DOHH2 (cell line): ENCODE data around the gene RPL28.

Experiments used
- H3F3A ChIP-seq: fragments of 200-600 bp; sonication (generic), shearing (Covaris generic); 2 replicates; pipeline ENCODE4 v1.6.0; 2016; ENCODE audit warnings: antibody characterized with exemption, mild to moderate bottlenecking; ENCODE audit not compliant: control insufficient read depth, insufficient read depth
- H3K27ac ChIP-seq: fragments of 200-600 bp; sonication (generic); 2 replicates; pipeline ENCODE4 v1.5.1; 2014; ENCODE audit warnings: low read depth, mild to moderate bottlenecking, low read length, moderate library complexity
- H3K27me3 ChIP-seq: fragments of 200-600 bp; sonication (generic); 2 replicates; pipeline ENCODE4 v1.6.1; 2014; ENCODE audit warnings: mild to moderate bottlenecking, low read length, mixed read lengths; ENCODE audit not compliant: control insufficient read depth
- H3K36me3 ChIP-seq: fragments of 200-600 bp; sonication (generic); 2 replicates; pipeline ENCODE4 v1.6.1; 2014; ENCODE audit warnings: mild to moderate bottlenecking, low read length, moderate library complexity, mixed read lengths; ENCODE audit not compliant: control insufficient read depth
- H3K4me1 ChIP-seq: fragments of 200-600 bp; sonication (generic); 2 replicates; pipeline ENCODE4 v1.6.1; 2014; ENCODE audit warnings: mild to moderate bottlenecking, low read length, mixed read lengths; ENCODE audit not compliant: control insufficient read depth
- H3K4me2 ChIP-seq: fragments of 200-600 bp; sonication (generic); 2 replicates; pipeline ENCODE4 v1.6.0; 2014; ENCODE audit warnings: mild to moderate bottlenecking, low read length, moderate library complexity
- H3K4me3 ChIP-seq: fragments of 200-600 bp; sonication (generic); 2 replicates; pipeline ENCODE4 v1.5.1; 2014; ENCODE audit warnings: mild to moderate bottlenecking, low read length, mixed read lengths
- H3K79me2 ChIP-seq: fragments of 200-600 bp; sonication (generic); 2 replicates; pipeline ENCODE4 v1.6.1; 2014; ENCODE audit warnings: mild to moderate bottlenecking, low read length, mixed read lengths; ENCODE audit not compliant: control insufficient read depth
- H3K9me2 ChIP-seq: fragments of 200-600 bp; sonication (generic); replicated peaks from 2 replicates; pipeline ENCODE4 v1.6.1; 2014; ENCODE audit warnings: mild to moderate bottlenecking, low read length, mixed read lengths; ENCODE audit not compliant: control insufficient read depth
- H3K9me3 ChIP-seq: fragments of 200-600 bp; sonication (generic); 2 replicates; pipeline ENCODE4 v1.6.1; 2014; ENCODE audit warnings: antibody characterized with exemption, low read length, mixed read lengths; ENCODE audit not compliant: control insufficient read depth, insufficient read depth
- H4K20me1 ChIP-seq: fragments of 200-600 bp; sonication (generic); 2 replicates; pipeline ENCODE4 v1.6.0; 2014; ENCODE audit warnings: low read depth, mild to moderate bottlenecking, antibody characterized with exemption, low read length, moderate library complexity; ENCODE audit not compliant: control insufficient read depth, insufficient read depth
- CTCF ChIP-seq: fragments of 200-600 bp; sonication (generic); IDR thresholded peaks from one replicate; pipeline ENCODE4 v1.5.1; 2014; ENCODE audit warnings: antibody characterized with exemption, mild to moderate bottlenecking, low read depth, low read length; ENCODE audit not compliant: poor library complexity, severe bottlenecking
- EZH2phosphoT487 ChIP-seq: fragments of 200-600 bp; sonication (generic); IDR thresholded peaks from 2 replicates; pipeline ENCODE4 v1.6.1; 2017; ENCODE audit warnings: borderline replicate concordance, mild to moderate bottlenecking, antibody characterized with exemption, low read length, moderate library complexity, mixed read lengths

The RPL28 gene

GRCh38 chr19:55348317-55349034, 37.3 kb upstream of the RPL28 start:
- Histone ChIP-seq H3K27me3 (peaks cover 19% of the 10 kb centered on the region), H3K4me1 (peaks cover 2% of the 10 kb centered on the region), H3K4me3 (no peak overlapping the region), H3F3A (no peaks in the 10 kb centered on the region), H3K36me3 (no peaks in the 10 kb centered on the region), H3K27ac (no peak overlapping the region), H3K79me2 (no peaks in the 10 kb centered on the region), H3K9me3 (no peaks in the 10 kb centered on the region), H3K9me2 (no peaks in the 10 kb centered on the region), H3K4me2 (no peak overlapping the region), H4K20me1 (no peaks in the 10 kb centered on the region)
- TF ChIP-seq CTCF (no peak), EZH2phosphoT487 (no peak)

- no peaks in the 10 kb centered on the region for H3K36me3 ChIP-seq
- H3K4me2 ChIP-seq: no peak overlapping the region
- no peak for TF ChIP-seq EZH2phosphoT487
- TF ChIP-seq CTCF: no peak
- peaks cover 35% of the 10 kb centered on the region for H3K27me3 ChIP-seq
- no peaks in the 10 kb centered on the region for H4K20me1 ChIP-seq
- no peak overlapping the region for H3K27ac ChIP-seq
- peaks cover 11% of the 10 kb centered on the region for H3K4me1 ChIP-seq
- H3K9me2 ChIP-seq: no peaks in the 10 kb centered on the region
- H3F3A ChIP-seq: no peaks in the 10 kb centered on the region
- no peaks in the 10 kb centered on the region for H3K79me2 ChIP-seq
- no peak overlapping the region for H3K4me3 ChIP-seq
- no peaks in the 10 kb centered on the region for H3K9me3 ChIP-seq
Observed at GRCh38 chr19:55350620-55351315, 35.0 kb upstream of the RPL28 start.

- Histone ChIP-seq H3K4me1 (peaks cover 11% of the 10 kb centered on the region), H3K27ac (no peak overlapping the region), H3K79me2 (no peaks in the 10 kb centered on the region), H4K20me1 (no peaks in the 10 kb centered on the region), H3K36me3 (no peaks in the 10 kb centered on the region), H3F3A (no peaks in the 10 kb centered on the region), H3K9me2 (no peaks in the 10 kb centered on the region), H3K4me2 (no peak overlapping the region), H3K27me3 (peaks cover 43% of the 10 kb centered on the region), H3K4me3 (no peak overlapping the region), H3K9me3 (no peaks in the 10 kb centered on the region)
- no peak for TF ChIP-seq CTCF
- no peak for TF ChIP-seq EZH2phosphoT487
Observed at GRCh38 chr19:55352040-55352439, 33.7 kb upstream of the RPL28 start.
